Measurements from ENCODE around the gene PRXL2C.

- TF ChIP-seq CTCF (conservative IDR thresholded peaks at IDR 0.05) (no peak), ZFX (IDR thresholded peaks at IDR 0.05) (no peak)
These were observed 36.2 kb upstream of the PRXL2C start for GRCh38 chr9:96691326-96691725.
